OCI-LY7 (cell line): ENCODE measurements around the gene UHRF2.

Source experiments
- CTCF ChIP-seq: fragments of 200-600 bp; sonication (generic); conservative IDR thresholded peaks from 2 replicates; pipeline ENCODE4 v1.5.1; 2014; ENCODE audit warnings: mild to moderate bottlenecking, antibody characterized with exemption, low read length, moderate library complexity, mixed read lengths
- EZH2phosphoT487 ChIP-seq: fragments of 200-600 bp; sonication (generic); IDR thresholded peaks from 2 replicates; pipeline ENCODE4 v1.6.1; 2018; ENCODE audit warnings: low read depth, borderline replicate concordance, mild to moderate bottlenecking, mixed run types, antibody characterized with exemption, low read length, moderate library complexity, mixed read lengths

GRCh38 chr9:6415266-6415665 lies 2.3 kb downstream of the UHRF2 start:
- no peak for TF ChIP-seq CTCF
- no peak for TF ChIP-seq EZH2phosphoT487
